ENCODE measurements around the gene AQP6.

AQP6 gene

GRCh38 chr12:49942921-49943624, 29.7 kb upstream of the AQP6 start:
- DNase-seq (ENCODE audit: low read depth), result no peak

GRCh38 chr12:49943625-49943960, 29.2 kb upstream of the AQP6 start:
- no peak for DNase-seq (ENCODE audit: low read depth)

GRCh38 chr12:49944046-49944445, 28.7 kb upstream of the AQP6 start:
- no peak for DNase-seq (ENCODE audit: low read depth)

GRCh38 chr12:49944718-49945117, 28.0 kb upstream of the AQP6 start:
- DNase-seq (ENCODE audit: low read depth), result no peak

GRCh38 chr12:49945394-49946080, 27.2 kb upstream of the AQP6 start:
- peak; percentile 49 for DNase-seq (ENCODE audit: low read depth)

- no peak for DNase-seq (ENCODE audit: low read depth)
Measured at GRCh38 chr12:49946086-49946485, 26.7 kb upstream of the AQP6 start.

- no peak for DNase-seq (ENCODE audit: low read depth)
Measured at GRCh38 chr12:49946497-49946896, 26.2 kb upstream of the AQP6 start.

GRCh38 chr12:49947593-49948226, 25.0 kb upstream of the AQP6 start:
- no peak for DNase-seq (ENCODE audit: low read depth)

GRCh38 chr12:49948866-49949845, 23.6 kb upstream of the AQP6 start:
- no peak for DNase-seq (ENCODE audit: low read depth)

- no peak for DNase-seq (ENCODE audit: low read depth)
Measured at GRCh38 chr12:49949866-49950265, 22.9 kb upstream of the AQP6 start.

- no peak for DNase-seq (ENCODE audit: low read depth)
Measured at GRCh38 chr12:49950273-49951251, 22.2 kb upstream of the AQP6 start, which contains the start of gene AQP2. AQP2 (plus strand) TSS chr12:49950737; CDS start chr12:49950831, 94 bp downstream.

- no peak for DNase-seq (ENCODE audit: low read depth)
Measured at GRCh38 chr12:49951411-49952240, 21.1 kb upstream of the AQP6 start.

- no peak for DNase-seq (ENCODE audit: low read depth)
Measured at GRCh38 chr12:49952391-49953055, 20.2 kb upstream of the AQP6 start.

- no peak for DNase-seq (ENCODE audit: low read depth)
Measured at GRCh38 chr12:49953151-49953550, 19.6 kb upstream of the AQP6 start.

GRCh38 chr12:49953961-49954846, 18.5 kb upstream of the AQP6 start:
- no peak for DNase-seq (ENCODE audit: low read depth)

GRCh38 chr12:49954863-49955830, 17.6 kb upstream of the AQP6 start:
- no peak for DNase-seq (ENCODE audit: low read depth)
